Measurements from ENCODE around the gene ALDH7A1.
"Not testable (repeated sequence)": the region's sequence is repeated elsewhere in the genome, so short reads cannot be mapped to it uniquely, and the experiment has no call there.

Gene ALDH7A1

GRCh38 chr5:126603402-126603991, 8.5 kb upstream of the ALDH7A1 start:
- Histone ChIP-seq H3K9me3 (ENCODE audit: severe bottlenecking) (no peaks in the 10 kb centered on the region), H3K27ac (ENCODE audit: poor library complexity, severe bottlenecking) (no peak overlapping the region), H3K4me1 (ENCODE audit: insufficient read depth, poor library complexity, severe bottlenecking) (peaks cover 26% of the 10 kb centered on the region), H3K36me3 (ENCODE audit: low read depth) (peaks cover 62% of the 10 kb centered on the region), H3K27me3 (ENCODE audit: insufficient read depth, poor library complexity, severe bottlenecking) (no peaks in the 10 kb centered on the region), H3K4me3 (ENCODE audit: severe bottlenecking) (no peak overlapping the region)
- TF ChIP-seq, protein P1, sequence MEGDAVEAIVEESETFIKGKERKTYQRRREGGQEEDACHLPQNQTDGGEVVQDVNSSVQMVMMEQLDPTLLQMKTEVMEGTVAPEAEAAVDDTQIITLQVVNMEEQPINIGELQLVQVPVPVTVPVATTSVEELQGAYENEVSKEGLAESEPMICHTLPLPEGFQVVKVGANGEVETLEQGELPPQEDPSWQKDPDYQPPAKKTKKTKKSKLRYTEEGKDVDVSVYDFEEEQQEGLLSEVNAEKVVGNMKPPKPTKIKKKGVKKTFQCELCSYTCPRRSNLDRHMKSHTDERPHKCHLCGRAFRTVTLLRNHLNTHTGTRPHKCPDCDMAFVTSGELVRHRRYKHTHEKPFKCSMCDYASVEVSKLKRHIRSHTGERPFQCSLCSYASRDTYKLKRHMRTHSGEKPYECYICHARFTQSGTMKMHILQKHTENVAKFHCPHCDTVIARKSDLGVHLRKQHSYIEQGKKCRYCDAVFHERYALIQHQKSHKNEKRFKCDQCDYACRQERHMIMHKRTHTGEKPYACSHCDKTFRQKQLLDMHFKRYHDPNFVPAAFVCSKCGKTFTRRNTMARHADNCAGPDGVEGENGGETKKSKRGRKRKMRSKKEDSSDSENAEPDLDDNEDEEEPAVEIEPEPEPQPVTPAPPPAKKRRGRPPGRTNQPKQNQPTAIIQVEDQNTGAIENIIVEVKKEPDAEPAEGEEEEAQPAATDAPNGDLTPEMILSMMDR (IDR thresholded peaks at IDR 0.05; ENCODE audit: poor library complexity, severe bottlenecking), result no peak
- no peak for DNase-seq (ENCODE audit: low spot score)
- ATAC-seq (ENCODE audit: low read depth), result no peak

DNA sequence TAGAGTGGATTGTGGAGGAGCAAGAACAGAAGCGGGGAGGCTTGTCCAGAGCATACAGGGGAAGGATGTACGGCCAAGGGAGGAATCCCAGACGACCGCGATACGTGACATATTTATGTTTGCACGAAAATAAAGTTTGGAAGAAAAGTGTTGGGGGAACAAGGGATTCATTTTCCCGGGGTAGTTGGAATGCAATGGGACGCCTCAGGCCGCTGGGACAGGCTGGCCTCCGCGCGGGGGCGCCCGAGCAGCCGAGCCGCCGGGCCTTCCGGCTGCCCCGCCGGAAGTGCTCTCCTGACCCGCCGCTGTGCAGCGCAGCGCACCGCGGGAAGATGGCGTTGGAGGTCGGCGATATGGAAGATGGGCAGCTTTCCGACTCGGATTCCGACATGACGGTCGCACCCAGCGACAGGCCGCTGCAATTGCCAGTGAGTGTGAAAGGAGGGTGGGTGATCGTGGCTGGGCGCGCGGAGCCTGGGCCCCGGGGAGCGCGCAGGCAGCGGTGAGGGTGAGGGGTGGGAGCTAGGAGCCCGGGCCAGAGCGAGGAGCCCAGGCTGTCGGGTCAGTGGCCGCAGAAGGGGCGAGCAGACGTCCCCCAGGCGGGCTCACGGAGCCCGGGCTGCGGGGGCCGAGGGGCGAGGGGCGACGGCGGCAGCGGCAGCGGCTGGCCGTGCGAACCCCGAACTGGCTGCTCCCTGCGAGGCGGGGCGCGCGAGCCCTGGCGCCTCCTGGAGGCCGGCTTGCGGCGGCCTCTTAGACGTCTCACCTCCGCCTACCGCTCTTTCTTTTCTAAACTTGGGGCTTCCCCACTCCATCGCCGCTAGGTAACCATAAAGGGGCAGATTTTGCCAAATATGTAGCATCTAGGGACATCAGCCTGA, 5.9 kb upstream of the ALDH7A1 start, which contains the start of gene PHAX:
Gene PHAX (plus strand): TSS at position 317 of the 881 bp plus-strand sequence. CDS start 16 bp downstream, at position 333.
- Histone ChIP-seq H3K9me3 (ENCODE audit: severe bottlenecking) (no peaks in the 10 kb centered on the region), H3K27ac (ENCODE audit: poor library complexity, severe bottlenecking) (peak within 1 kb of the TSS; percentile 72), H3K36me3 (ENCODE audit: low read depth) (peaks cover 36% of the 10 kb centered on the region), H3K4me1 (ENCODE audit: insufficient read depth, poor library complexity, severe bottlenecking) (peaks cover 36% of the 10 kb centered on the region), H3K27me3 (ENCODE audit: insufficient read depth, poor library complexity, severe bottlenecking) (no peaks in the 10 kb centered on the region), H3K4me3 (ENCODE audit: severe bottlenecking) (peak within 1 kb of the TSS; percentile 99)
- DNase-seq (ENCODE audit: low spot score) (peak; percentile 83), ATAC-seq (ENCODE audit: low read depth) (peak; percentile 92)
- TF ChIP-seq, protein P1 (IDR thresholded peaks at IDR 0.05; ENCODE audit: poor library complexity, severe bottlenecking), result peak; percentile 99

DNA sequence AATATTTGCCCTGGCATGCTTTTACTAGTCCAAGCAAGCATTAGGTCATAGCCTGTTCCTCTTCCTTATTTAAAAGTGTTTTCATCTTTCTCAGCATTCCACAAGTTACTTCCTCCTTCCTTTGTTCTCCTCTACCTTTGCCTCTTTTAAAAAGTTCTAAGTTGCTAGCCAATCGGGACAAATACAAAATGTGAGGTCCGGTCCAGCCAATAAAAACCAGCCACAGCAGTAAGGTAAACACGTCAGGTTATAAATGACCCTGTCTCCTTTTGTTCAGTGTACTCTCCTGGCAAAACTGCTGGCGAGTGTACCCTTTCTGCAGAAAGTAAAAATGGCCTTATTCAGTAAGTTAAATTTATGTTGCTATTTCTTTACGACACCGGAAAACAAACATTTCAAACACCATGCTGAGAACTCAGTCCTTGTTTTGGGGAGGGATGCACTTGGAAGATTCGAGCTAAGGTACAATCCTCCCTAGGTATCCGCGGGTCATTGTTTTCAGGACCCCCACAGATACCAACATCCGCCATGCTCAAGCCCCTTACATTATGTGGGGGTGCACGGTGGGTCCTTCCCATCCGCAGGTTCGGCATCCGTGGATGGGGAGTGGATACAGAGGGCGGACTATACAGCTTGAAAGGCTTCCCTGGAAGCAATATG, 5.1 kb upstream of the ALDH7A1 start:
- peak; percentile 35; the same call in 1 of the 3 replicates for ATAC-seq (ENCODE audit: low read depth)
- not testable (repeated sequence) for H3K27me3 ChIP-seq (ENCODE audit: insufficient read depth, poor library complexity, severe bottlenecking); H3K9me3 ChIP-seq (ENCODE audit: severe bottlenecking); DNase-seq (ENCODE audit: low spot score)
- Histone ChIP-seq H3K4me1 (ENCODE audit: insufficient read depth, poor library complexity, severe bottlenecking) (peaks cover 32% of the 10 kb centered on the region), H3K36me3 (ENCODE audit: low read depth) (peaks cover 28% of the 10 kb centered on the region), H3K4me3 (ENCODE audit: severe bottlenecking) (peak overlapping the region; percentile 99), H3K27ac (ENCODE audit: poor library complexity, severe bottlenecking) (peak overlapping the region; percentile 72)

DNA sequence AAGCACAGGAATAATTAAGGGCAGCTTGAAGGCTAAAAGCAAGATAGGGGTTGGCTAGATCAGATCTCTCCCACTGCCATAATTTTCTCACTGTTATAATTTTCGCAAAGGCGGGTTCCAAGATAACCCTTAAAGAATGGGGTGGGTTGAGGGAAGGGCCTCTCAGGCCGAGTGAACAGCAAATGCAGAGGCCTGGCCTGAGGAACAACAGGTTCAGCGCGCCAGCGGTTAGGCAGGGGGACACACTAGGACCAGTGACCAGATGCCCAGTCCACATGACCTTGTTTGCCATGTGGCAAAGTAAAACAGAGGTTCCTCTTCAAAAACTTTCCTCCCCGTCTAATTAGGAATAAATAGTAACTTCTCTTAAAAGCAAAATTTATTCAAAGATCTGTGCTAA, 4.5 kb upstream of the ALDH7A1 start:
- Histone ChIP-seq H3K9me3 (ENCODE audit: severe bottlenecking) (no peaks in the 10 kb centered on the region), H3K27ac (ENCODE audit: poor library complexity, severe bottlenecking) (peak overlapping the region; percentile 72), H3K4me3 (ENCODE audit: severe bottlenecking) (no peak overlapping the region), H3K4me1 (ENCODE audit: insufficient read depth, poor library complexity, severe bottlenecking) (peaks cover 32% of the 10 kb centered on the region), H3K36me3 (ENCODE audit: low read depth) (peaks cover 22% of the 10 kb centered on the region), H3K27me3 (ENCODE audit: insufficient read depth, poor library complexity, severe bottlenecking) (no peaks in the 10 kb centered on the region)
- no peak for ATAC-seq (ENCODE audit: low read depth)
- TF ChIP-seq, protein P1 (IDR thresholded peaks at IDR 0.05; ENCODE audit: poor library complexity, severe bottlenecking), result no peak
- DNase-seq (ENCODE audit: low spot score), result no peak

DNA sequence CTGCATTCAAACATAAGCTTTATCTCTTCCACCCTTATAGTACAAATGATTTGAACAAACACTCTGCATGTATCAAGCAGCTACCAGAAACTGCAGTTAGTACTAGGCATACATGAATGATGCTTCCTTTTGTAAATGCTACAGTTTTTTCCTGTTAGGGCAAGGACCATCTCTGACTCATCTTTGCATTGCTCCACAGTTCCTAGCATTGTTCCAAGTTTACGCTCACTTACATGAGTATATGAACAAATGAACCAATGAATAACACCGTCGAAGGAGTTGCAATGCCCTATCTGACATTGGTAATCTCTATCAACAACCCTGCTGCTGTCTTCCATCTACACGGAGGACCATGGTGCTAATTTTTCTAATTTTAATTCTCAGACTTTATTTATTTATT, 2.1 kb upstream of the ALDH7A1 start:
- no peak for DNase-seq (ENCODE audit: low spot score)

More for the DNA sequence above, 2.1 kb upstream of the ALDH7A1 start:
- no peaks in the 10 kb centered on the region for H3K27me3 ChIP-seq (ENCODE audit: insufficient read depth, poor library complexity, severe bottlenecking)
- no peak overlapping the region for H3K4me3 ChIP-seq (ENCODE audit: severe bottlenecking)
- H3K36me3 ChIP-seq (ENCODE audit: low read depth), result peaks cover 13% of the 10 kb centered on the region
- H3K9me3 ChIP-seq (ENCODE audit: severe bottlenecking), result no peaks in the 10 kb centered on the region
- peak overlapping the region; percentile 75 for H3K27ac ChIP-seq (ENCODE audit: poor library complexity, severe bottlenecking)
- peaks cover 27% of the 10 kb centered on the region for H3K4me1 ChIP-seq (ENCODE audit: insufficient read depth, poor library complexity, severe bottlenecking)
- TF ChIP-seq, protein P1 (IDR thresholded peaks at IDR 0.05; ENCODE audit: poor library complexity, severe bottlenecking), result no peak
- peak; percentile 46 for ATAC-seq (ENCODE audit: low read depth)

All from RWPE2 (cell line).